B cell (primary cell): ENCODE data around the gene MYO16. TPM values are rescaled to one million over a fixed set of nuclear protein-coding genes. Genes with fewer than 3 reads are reported as not detected.

Source experiments
- ATAC-seq: fragments of 200-7000 bp; cut with Tn5 transposase; one replicate; pipeline ENCODE4 v1.10.0; 2021; ENCODE audit warnings: low read depth, mild to moderate bottlenecking, moderate number of reproducible peaks, moderate library complexity
- CTCF ChIA-PET: fragments of 350-600 bp; sonication (Branson Sonifier 250); formaldehyde crosslinking; loops from one replicate; lab custom pipeline; 2021; ENCODE audit warnings: antibody characterized with exemption, inconsistent platforms; lab: Charles Lee
- POLR2A ChIA-PET: fragments of 350-600 bp; sonication (Branson Sonifier 250); formaldehyde crosslinking; loops from one replicate; lab custom pipeline; 2021; ENCODE audit warnings: antibody characterized with exemption; lab: Charles Lee
- DNase-seq: peaks from one replicate; pipeline ENCODE4 v3.0.0; 2013
- H2AFZ ChIP-seq: 2 replicates; pipeline ENCODE4 v1.6.1; 2012; ENCODE audit warnings: mild to moderate bottlenecking, low read depth, low read length; ENCODE audit not compliant: insufficient read depth, poor library complexity, severe bottlenecking
- H3K27ac ChIP-seq, 2 donors: 1 replicate in 1 of 2; 2 replicates in 1 of 2; pipeline ENCODE4 v1.5.1; 2012 to 2013; ENCODE audit warnings: low read length in 2 of 2, mild to moderate bottlenecking in 2 of 2, moderate library complexity in 1 of 2
- H3K27me3 ChIP-seq, 4 experiments: fragments of 200-600 bp in 1 of 4; sonication (generic) in 1 of 4; replicated peaks in 1 of 4; 1 replicate in 2 of 4; 2 replicates in 2 of 4; pipeline versions ENCODE4 v1.6.1 to v1.7.0; 2013 to 2016; ENCODE audit warnings: low read length in 3 of 4, mild to moderate bottlenecking in 2 of 4, mixed read lengths in 1 of 4, moderate library complexity in 1 of 4; ENCODE audit not compliant: insufficient read depth in 4 of 4, control insufficient read depth in 3 of 4; ENCODE audit errors: control extremely low read depth in 1 of 4
- H3K36me3 ChIP-seq, 2 experiments: replicated peaks in 1 of 2; 1 replicate in 1 of 2; 2 replicates in 1 of 2; pipeline versions ENCODE4 v1.6.1 to v1.7.1; 2013; ENCODE audit warnings: low read length in 1 of 2; ENCODE audit not compliant: insufficient read depth in 2 of 2, control insufficient read depth in 1 of 2; ENCODE audit errors: control extremely low read depth in 1 of 2, extremely low read depth in 1 of 2
- H3K4me1 ChIP-seq, 2 donors: fragments of 200-600 bp in 1 of 2; sonication (generic) in 1 of 2; 1 replicate in 1 of 2; 2 replicates in 1 of 2; pipeline versions ENCODE4 v1.5.1 to v1.6.1; 2013 to 2017; ENCODE audit warnings: low read length in 2 of 2; ENCODE audit not compliant: control insufficient read depth in 2 of 2, insufficient read depth in 2 of 2
- H3K4me2 ChIP-seq: replicated peaks from 2 replicates; pipeline ENCODE3; 2012; ENCODE audit warnings: mild to moderate bottlenecking, low read depth, low read length; ENCODE audit not compliant: poor library complexity, severe bottlenecking
- H3K4me3 ChIP-seq, 5 experiments: fragments of 200-600 bp in 1 of 5; sonication (generic) in 1 of 5; 1 replicate in 3 of 5; 2 replicates in 2 of 5; pipeline versions ENCODE4 v1.5.1 to v1.7.0; 2011 to 2016; ENCODE audit warnings: low read length in 4 of 5, mild to moderate bottlenecking in 4 of 5, low read depth in 2 of 5, control low read depth in 1 of 5, moderate library complexity in 1 of 5; ENCODE audit not compliant: insufficient read depth in 1 of 5; ENCODE audit errors: control extremely low read depth in 1 of 5, extremely low read depth in 1 of 5
- H3K79me2 ChIP-seq: fragments of 200-600 bp; sonication (generic); one replicate; pipeline ENCODE4 v1.6.0; 2016; ENCODE audit warnings: low read length; ENCODE audit not compliant: control insufficient read depth, insufficient read depth
- H3K9ac ChIP-seq: fragments of 200-600 bp; sonication (generic); 2 replicates; pipeline ENCODE4 v1.6.1; 2017; ENCODE audit warnings: mild to moderate bottlenecking, low read length, moderate library complexity
- H3K9me3 ChIP-seq, 3 donors: one replicate each; pipeline versions ENCODE4 v1.6.1 to v1.7.1; 2013; ENCODE audit warnings: low read length in 2 of 3; ENCODE audit not compliant: control insufficient read depth in 2 of 3, insufficient read depth in 1 of 3; ENCODE audit errors: control extremely low read depth in 1 of 3
- H4K20me1 ChIP-seq: 2 replicates; pipeline ENCODE4 v1.6.0; 2012; ENCODE audit warnings: mild to moderate bottlenecking, low read length; ENCODE audit not compliant: insufficient read depth, control insufficient read depth, poor library complexity, severe bottlenecking
- H3K27ac Mint-ChIP-seq: one replicate; pipeline ENCODE4 v1.8.0; 2021; ENCODE audit warnings: mixed read lengths
- H3K27me3 Mint-ChIP-seq: one replicate; pipeline ENCODE4 v1.8.0; 2021; ENCODE audit warnings: mixed read lengths
- H3K4me1 Mint-ChIP-seq: one replicate; pipeline ENCODE4 v1.8.0; 2021; ENCODE audit warnings: mixed read lengths
- H3K4me3 Mint-ChIP-seq: one replicate; pipeline ENCODE4 v1.8.0; 2021; ENCODE audit warnings: mixed read lengths
- H3K9me3 Mint-ChIP-seq: one replicate; pipeline ENCODE4 v1.8.0; 2022; ENCODE audit warnings: mixed read lengths; ENCODE audit not compliant: insufficient read depth
- EZH2 ChIP-seq: IDR thresholded peaks from 2 replicates; pipeline ENCODE4 v1.6.1; 2012; ENCODE audit warnings: borderline replicate concordance, low read depth, mild to moderate bottlenecking, moderate library complexity, low read length; ENCODE audit not compliant: insufficient read depth, poor library complexity, severe bottlenecking
- WGBS: methylation state at CpG from one replicate; pipeline ENCODE4 v1.1.5; 2013; ENCODE audit warnings: missing lambda C conversion rate; ENCODE audit not compliant: insufficient coverage; 5-methylcytosine and 5-hydroxymethylcytosine counted together
- intact Hi-C: fragments of 100-400 bp; cut with micrococcal nuclease; formaldehyde crosslinking; loops from one replicate; pipeline ENCODE4 v1.10.0; 2022
- polyA plus RNA-seq: library from polyadenylated mRNA; depleted of rRNA; stranded (reverse); fragments of >200 nt; gene quantifications from 2 replicates; pipeline ENCODE4 v1.2.3, GENCODE V29; 2012
- total RNA-seq, 2 donors: library from RNA; stranded (reverse); fragments of 120-200 nt in 1 of 2; gene quantifications; 1 replicate in 1 of 2; 2 replicates in 1 of 2; pipeline versions ENCODE4 v1.2.3 to v1.2.4, GENCODE V29; 2013 to 2022
- TF ChIP-seq, protein P1 (sequence below): fragments of 200-600 bp; IDR thresholded peaks from one replicate; pipeline ENCODE4 v1.8.0; 2022; ENCODE audit warnings: antibody characterized with exemption, mild to moderate bottlenecking

Gene MYO16
- total and polyA plus RNA-seq, 2 donors (not counting 1 experiment from before 2014, with no cell fraction given): not detected

DNA sequence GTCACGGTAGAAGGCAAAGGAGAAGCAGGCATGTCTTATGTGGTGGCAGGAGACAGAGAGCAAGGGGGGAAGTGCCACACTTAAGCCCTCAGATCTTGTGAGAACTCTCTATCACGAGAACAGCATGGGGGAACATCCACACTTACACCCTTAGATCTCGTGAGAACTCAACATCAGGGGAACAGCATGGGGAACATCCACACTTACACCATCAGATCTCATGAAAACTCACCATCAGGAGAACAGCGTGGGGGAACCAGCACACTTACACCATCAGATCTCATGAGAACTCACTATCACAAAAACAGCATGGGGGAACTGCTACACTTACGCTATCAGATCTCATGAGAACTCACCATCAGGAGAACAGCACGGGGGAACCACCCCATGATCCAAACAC lies 445.0 kb downstream of the MYO16 start:
- no peak overlapping the region for H3K27ac ChIP-seq
- no peaks in the 10 kb centered on the region for H3K4me1 Mint-ChIP-seq
- no peak overlapping the region for H3K4me3 Mint-ChIP-seq
- H3K27me3 ChIP-seq: no peaks in the 10 kb centered on the region
- no peaks in the 10 kb centered on the region for H3K79me2 ChIP-seq
- H2AFZ ChIP-seq: no peak overlapping the region
- WGBS: 92% methylated on average over 5 of the region's 6 CpGs
- no peaks in the 10 kb centered on the region for H3K9me3 ChIP-seq
- H3K27ac Mint-ChIP-seq: no peak overlapping the region
- intact Hi-C loops: no loop called here
- TF ChIP-seq EZH2: no peak
- TF ChIP-seq, protein P1, sequence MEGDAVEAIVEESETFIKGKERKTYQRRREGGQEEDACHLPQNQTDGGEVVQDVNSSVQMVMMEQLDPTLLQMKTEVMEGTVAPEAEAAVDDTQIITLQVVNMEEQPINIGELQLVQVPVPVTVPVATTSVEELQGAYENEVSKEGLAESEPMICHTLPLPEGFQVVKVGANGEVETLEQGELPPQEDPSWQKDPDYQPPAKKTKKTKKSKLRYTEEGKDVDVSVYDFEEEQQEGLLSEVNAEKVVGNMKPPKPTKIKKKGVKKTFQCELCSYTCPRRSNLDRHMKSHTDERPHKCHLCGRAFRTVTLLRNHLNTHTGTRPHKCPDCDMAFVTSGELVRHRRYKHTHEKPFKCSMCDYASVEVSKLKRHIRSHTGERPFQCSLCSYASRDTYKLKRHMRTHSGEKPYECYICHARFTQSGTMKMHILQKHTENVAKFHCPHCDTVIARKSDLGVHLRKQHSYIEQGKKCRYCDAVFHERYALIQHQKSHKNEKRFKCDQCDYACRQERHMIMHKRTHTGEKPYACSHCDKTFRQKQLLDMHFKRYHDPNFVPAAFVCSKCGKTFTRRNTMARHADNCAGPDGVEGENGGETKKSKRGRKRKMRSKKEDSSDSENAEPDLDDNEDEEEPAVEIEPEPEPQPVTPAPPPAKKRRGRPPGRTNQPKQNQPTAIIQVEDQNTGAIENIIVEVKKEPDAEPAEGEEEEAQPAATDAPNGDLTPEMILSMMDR: no peak
- no peaks in the 10 kb centered on the region for H3K4me1 ChIP-seq
- H3K36me3 ChIP-seq: no peaks in the 10 kb centered on the region
- ATAC-seq (no peak), DNase-seq (no peak)
- no peak overlapping the region for H3K4me2 ChIP-seq
- ChIA-PET CTCF (no interaction called here), POLR2A (no interaction called here)
- no peak overlapping the region for H3K4me3 ChIP-seq
- H3K9me3 Mint-ChIP-seq: peaks cover 2% of the 10 kb centered on the region
- H3K27me3 Mint-ChIP-seq: peaks cover 4% of the 10 kb centered on the region
- H4K20me1 ChIP-seq: no peaks in the 10 kb centered on the region
- no peak overlapping the region for H3K9ac ChIP-seq

DNA sequence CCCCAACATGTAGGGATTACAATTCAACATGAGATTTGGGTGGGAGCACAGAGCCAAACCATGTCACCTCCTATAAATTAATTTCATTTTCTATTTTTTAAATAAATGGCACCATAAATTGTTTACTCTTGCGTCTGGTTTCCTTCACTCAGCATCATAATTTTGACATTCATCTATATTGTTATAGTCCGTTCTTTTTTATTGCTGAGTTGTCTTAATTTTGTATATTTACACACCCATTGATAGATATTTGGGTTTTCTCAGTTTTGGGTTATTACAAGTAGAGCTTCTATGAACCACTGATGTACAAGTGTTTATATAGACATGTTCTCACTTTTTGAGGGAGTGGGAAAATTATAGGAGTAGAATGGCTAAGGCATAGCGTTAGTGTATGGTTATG lies 445.4 kb downstream of the MYO16 start:
- POLR2A ChIA-PET: no interaction called here

More for the DNA sequence above, 445.4 kb downstream of the MYO16 start:
- Histone ChIP-seq H2AFZ (no peak overlapping the region), H4K20me1 (no peaks in the 10 kb centered on the region), H3K4me3 (no peak overlapping the region), H3K9me3 (no peaks in the 10 kb centered on the region), H3K4me2 (no peak overlapping the region), H3K27me3 (no peaks in the 10 kb centered on the region), H3K9ac (no peak overlapping the region), H3K27ac (no peak overlapping the region), H3K79me2 (no peaks in the 10 kb centered on the region), H3K4me1 (no peaks in the 10 kb centered on the region), H3K36me3 (no peaks in the 10 kb centered on the region)
- intact Hi-C loops: no loop called here
- Mint-ChIP-seq H3K27ac (no peak overlapping the region), H3K9me3 (peaks cover 2% of the 10 kb centered on the region), H3K27me3 (peaks cover 4% of the 10 kb centered on the region), H3K4me3 (no peak overlapping the region), H3K4me1 (no peaks in the 10 kb centered on the region)
- no peak for DNase-seq
- ATAC-seq: no peak
- TF ChIP-seq EZH2: no peak
- TF ChIP-seq, protein P1: no peak
- CTCF ChIA-PET: no interaction called here
- WGBS: no CpG with 5 or more reads among the region's 3 CpGs
